ENCODE data around the gene GART. TPM values are rescaled to one million over a fixed set of nuclear protein-coding genes. Genes with fewer than 3 reads are reported as not detected.
A peak's percentile ranks its signal among the peaks of the same experiment; 100 is the strongest.
"Not testable (repeated sequence)": the region's sequence is repeated elsewhere in the genome, so short reads cannot be mapped to it uniquely, and the experiment has no call there.

Gene GART
- total and polyA plus RNA-seq, 10 of the 15 experiments (the other 5 are each of a cell fraction or from before 2014, with no cell fraction given), result 44.7 to 178 (median 106) TPM

DNA sequence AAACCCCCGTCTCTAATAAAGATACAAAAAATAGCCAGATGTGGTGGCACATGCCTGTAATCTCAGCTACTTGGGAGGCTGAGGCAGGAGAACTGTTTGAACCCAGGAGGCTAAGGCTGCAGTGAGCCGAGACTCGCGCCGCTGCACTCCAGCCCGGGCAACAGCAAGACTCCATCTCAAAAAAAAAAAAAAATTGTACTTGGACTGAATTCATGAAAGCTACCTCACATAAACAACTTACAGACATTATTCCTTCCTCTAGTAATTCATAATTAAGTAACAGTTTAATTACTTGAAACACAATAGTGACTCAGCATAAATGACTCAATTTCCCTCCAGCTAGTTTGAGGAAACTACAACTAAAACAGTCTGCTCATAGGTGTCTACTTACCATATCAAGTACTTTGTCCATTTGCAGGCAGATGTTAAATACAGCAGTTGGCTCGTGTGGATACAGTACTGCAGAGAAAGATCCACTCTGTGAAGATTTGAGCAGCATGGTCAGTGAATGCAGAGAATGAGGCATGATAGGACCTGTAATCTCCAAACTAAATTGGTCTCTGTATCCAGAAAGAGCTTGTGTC, 37.1 kb upstream of the GART start:
- POLR2A ChIA-PET, result interaction anchor here (0.6 kb wide), 1 partner anchor 36 kb away, joined by 4 read pairs; no protein-coding TSS in a partner anchor
- TF ChIP-seq BACH1 (IDR thresholded peaks at IDR 0.05; ENCODE audit: borderline replicate concordance) (peak; percentile 76), FOXK2 (IDR thresholded peaks at IDR 0.05) (no peak)
- TF ChIP-seq, protein P1, sequence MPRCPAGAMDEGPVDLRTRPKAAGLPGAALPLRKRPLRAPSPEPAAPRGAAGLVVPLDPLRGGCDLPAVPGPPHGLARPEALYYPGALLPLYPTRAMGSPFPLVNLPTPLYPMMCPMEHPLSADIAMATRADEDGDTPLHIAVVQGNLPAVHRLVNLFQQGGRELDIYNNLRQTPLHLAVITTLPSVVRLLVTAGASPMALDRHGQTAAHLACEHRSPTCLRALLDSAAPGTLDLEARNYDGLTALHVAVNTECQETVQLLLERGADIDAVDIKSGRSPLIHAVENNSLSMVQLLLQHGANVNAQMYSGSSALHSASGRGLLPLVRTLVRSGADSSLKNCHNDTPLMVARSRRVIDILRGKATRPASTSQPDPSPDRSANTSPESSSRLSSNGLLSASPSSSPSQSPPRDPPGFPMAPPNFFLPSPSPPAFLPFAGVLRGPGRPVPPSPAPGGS (IDR thresholded peaks at IDR 0.05; ENCODE audit: borderline replicate concordance, insufficient read depth, low read depth, low read length, poor library complexity, severe bottlenecking), result peak; percentile 27
- H3K27ac ChIP-seq (ENCODE audit: control insufficient read depth, insufficient read depth), result no peak overlapping the region
- no peak for DNase-seq (ENCODE audit: low read depth, low spot score)
- SMC1A ChIA-PET (ENCODE audit: uncharacterized antibody, unreplicated experiment), result interaction anchor here (0.8 to 1.1 kb wide), 2 partner anchors 27 to 28 kb away, joined by 3 read pairs; no protein-coding TSS in a partner anchor
- 72% methylated on average over 7 of the region's 7 CpGs for WGBS (ENCODE audit: insufficient coverage, insufficient replicate concordance, low lambda C conversion rate, missing lambda C conversion rate)
- H3K79me2 ChIP-seq (ENCODE audit: control insufficient read depth, insufficient read depth, low read length), result no peaks in the 10 kb centered on the region
- intact Hi-C loops (cut with micrococcal nuclease; ENCODE audit: unreplicated experiment), result no loop called here
- in situ Hi-C loops (cut with MboI), result no loop called here
- no peak for FAIRE-seq
- no peaks in the 10 kb centered on the region for H3K9me3 ChIP-seq (replicated peaks; ENCODE audit: control insufficient read depth, insufficient read depth, low read length)
- no TSS peak for BruUV-seq (replicated peaks)
- no peak overlapping the region for H2AFZ ChIP-seq (ENCODE audit: control insufficient read depth, low read depth, low read length)
- RAD21 ChIA-PET (ENCODE audit: unreplicated experiment), result interaction anchor here (1.3 kb wide), 1 partner anchor 9 kb away, joined by 3 read pairs; the partner anchor contains the start of gene DONSON
- no peak overlapping the region for H3K4me2 ChIP-seq (ENCODE audit: control insufficient read depth, insufficient read depth)
- no peaks in the 10 kb centered on the region for H4K20me1 ChIP-seq (ENCODE audit: control insufficient read depth, insufficient read depth)
- CTCF ChIA-PET, result interaction anchor here (0.7 to 0.8 kb wide), 2 partner anchors 30 to 34 kb away, joined by 3 read pairs; no protein-coding TSS in a partner anchor
- H3K27me3 ChIP-seq (replicated peaks in 1 of 2; ENCODE audit: control insufficient read depth in 2 of 2, insufficient read depth in 2 of 2, low read length in 1 of 2), result no peaks in the 10 kb centered on the region
- peak; percentile 21; the same call in 1 of the 3 replicates for ATAC-seq
- H3K36me3 ChIP-seq (ENCODE audit: control insufficient read depth in 2 of 2, insufficient read depth in 2 of 2, low read length in 1 of 2), result peaks cover 0 to 18% of the 10 kb centered on the region in 2 experiments; a peak in 1 of 4 replicates
- no peak overlapping the region for H3K4me3 ChIP-seq
- H3K9ac ChIP-seq (ENCODE audit: control insufficient read depth, insufficient read depth, low read length), result no peak overlapping the region
- H3K4me1 ChIP-seq (ENCODE audit: control insufficient read depth, insufficient read depth, low read length), result no peaks in the 10 kb centered on the region

DNA sequence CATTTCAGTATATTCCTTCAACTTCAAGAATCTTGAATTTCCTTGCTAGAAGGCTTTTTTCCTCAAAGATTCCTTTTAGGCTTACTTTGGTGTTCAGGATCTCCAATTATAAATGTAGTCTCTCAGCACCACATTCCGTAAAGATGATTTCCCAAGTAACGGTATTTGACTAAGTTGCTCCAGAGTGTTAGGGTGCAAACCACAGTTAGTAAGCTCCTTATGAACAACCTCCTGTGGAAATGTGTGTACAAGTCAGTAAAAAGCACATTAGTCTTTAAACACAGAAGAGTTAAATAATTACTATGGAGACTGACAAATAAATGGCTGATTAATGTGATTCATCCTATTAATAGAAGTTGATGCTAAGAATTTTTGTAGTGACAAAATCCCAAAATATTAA, 36.3 kb upstream of the GART start:
- TF ChIP-seq IRF3 (IDR thresholded peaks at IDR 0.05), result no peak
- TF ChIP-seq MTA3 (IDR thresholded peaks at IDR 0.05; ENCODE audit: borderline replicate concordance, low read length), result 0 out of 2 replicates have a peak, but pooled peaks have one; percentile 15
- BruUV-seq (replicated peaks), result no TSS peak
- ChIA-PET CTCF (interaction anchor here (1.2 to 1.6 kb wide), 2 partner anchors 11 to 28 kb away, joined by 3 to 4 read pairs; no protein-coding TSS in a partner anchor), SMC1A (ENCODE audit: uncharacterized antibody, unreplicated experiment) (no interaction called here), RAD21 (ENCODE audit: unreplicated experiment) (interaction anchor here (1.3 kb wide), 1 partner anchor 10 kb away, joined by 3 read pairs; the partner anchor contains the start of gene DONSON), POLR2A (interaction anchor here (0.6 kb wide), 1 partner anchor 322 kb away, joined by 3 read pairs; no protein-coding TSS in a partner anchor)
- WGBS (ENCODE audit: insufficient coverage, insufficient replicate concordance, low lambda C conversion rate, missing lambda C conversion rate), result 100% methylated on average over 2 of the region's 2 CpGs
- Histone ChIP-seq H3K4me2 (ENCODE audit: control insufficient read depth, insufficient read depth) (no peak overlapping the region), H3K36me3 (ENCODE audit: control insufficient read depth in 2 of 2, insufficient read depth in 2 of 2, low read length in 1 of 2) (peaks cover 0 to 24% of the 10 kb centered on the region in 2 experiments; a peak in 2 of 4 replicates), H3K9ac (ENCODE audit: control insufficient read depth, insufficient read depth, low read length) (no peak overlapping the region), H3K79me2 (ENCODE audit: control insufficient read depth, insufficient read depth, low read length) (no peaks in the 10 kb centered on the region), H3K27ac (ENCODE audit: control insufficient read depth, insufficient read depth) (no peak overlapping the region), H2AFZ (ENCODE audit: control insufficient read depth, low read depth, low read length) (no peak overlapping the region), H4K20me1 (ENCODE audit: control insufficient read depth, insufficient read depth) (no peaks in the 10 kb centered on the region), H3K9me3 (replicated peaks; ENCODE audit: control insufficient read depth, insufficient read depth, low read length) (no peaks in the 10 kb centered on the region), H3K4me3 (no peak overlapping the region), H3K27me3 (replicated peaks in 1 of 2; ENCODE audit: control insufficient read depth in 2 of 2, insufficient read depth in 2 of 2, low read length in 1 of 2) (no peaks in the 10 kb centered on the region), H3K4me1 (ENCODE audit: control insufficient read depth, insufficient read depth, low read length) (no peaks in the 10 kb centered on the region)
- DNase-seq (ENCODE audit: low read depth, low spot score) (no peak), FAIRE-seq (no peak), ATAC-seq (no peak)
- in situ Hi-C loops (cut with MboI) (no loop called here), intact Hi-C loops (cut with micrococcal nuclease; ENCODE audit: unreplicated experiment) (no loop called here)

DNA sequence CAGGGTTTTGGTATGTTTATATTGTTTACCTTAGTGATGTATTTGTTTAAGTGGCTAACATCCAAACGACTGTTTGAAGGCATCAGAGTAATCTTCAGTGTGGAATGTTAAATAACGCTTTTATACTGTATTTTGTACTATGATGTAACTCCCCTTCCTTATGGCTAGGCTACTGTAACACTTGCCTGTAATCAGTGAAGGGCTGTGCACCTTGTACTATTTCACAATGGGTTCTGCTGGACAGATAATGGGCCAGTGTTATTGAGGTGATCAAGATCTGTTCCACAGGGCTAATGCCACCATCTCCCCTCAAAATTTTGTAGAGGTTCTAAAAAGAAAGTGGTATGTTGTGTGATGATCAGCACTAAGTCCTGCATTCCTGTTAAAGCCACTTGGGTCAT, 34.8 kb upstream of the GART start:
- peak; percentile 41 for FAIRE-seq
- SMC1A ChIA-PET (ENCODE audit: uncharacterized antibody, unreplicated experiment); H3K27ac ChIP-seq (ENCODE audit: control insufficient read depth, insufficient read depth); H3K9me3 ChIP-seq (replicated peaks; ENCODE audit: control insufficient read depth, insufficient read depth, low read length); H3K27me3 ChIP-seq (replicated peaks in 1 of 2; ENCODE audit: control insufficient read depth in 2 of 2, insufficient read depth in 2 of 2, low read length in 1 of 2); H3K4me2 ChIP-seq (ENCODE audit: control insufficient read depth, insufficient read depth); H3K9ac ChIP-seq (ENCODE audit: control insufficient read depth, insufficient read depth, low read length); RAD21 ChIA-PET (ENCODE audit: unreplicated experiment); H3K4me1 ChIP-seq (ENCODE audit: control insufficient read depth, insufficient read depth, low read length); H2AFZ ChIP-seq (ENCODE audit: control insufficient read depth, low read depth, low read length); DNase-seq (ENCODE audit: low read depth, low spot score); in situ Hi-C loops (cut with MboI); BruUV-seq (replicated peaks); H3K79me2 ChIP-seq (ENCODE audit: control insufficient read depth, insufficient read depth, low read length); H4K20me1 ChIP-seq (ENCODE audit: control insufficient read depth, insufficient read depth); intact Hi-C loops (cut with micrococcal nuclease; ENCODE audit: unreplicated experiment); H3K4me3 ChIP-seq: not testable (repeated sequence)
- peaks cover 0 to 24% of the 10 kb centered on the region in 2 experiments; a peak in 3 of 4 replicates for H3K36me3 ChIP-seq (ENCODE audit: control insufficient read depth in 2 of 2, insufficient read depth in 2 of 2, low read length in 1 of 2)
- ChIA-PET POLR2A (interaction anchor here (1.2 kb wide), 1 partner anchor 9 kb away, joined by 3 read pairs; no protein-coding TSS in a partner anchor), CTCF (interaction anchor here (1.6 kb wide), 1 partner anchor 29 kb away, joined by 4 read pairs; no protein-coding TSS in a partner anchor)
- WGBS (ENCODE audit: insufficient coverage, insufficient replicate concordance, low lambda C conversion rate, missing lambda C conversion rate), result 100% methylated on average over 2 of the region's 2 CpGs
- ATAC-seq, result peak; percentile 22; the same call in 1 of the 3 replicates

Measured in GM12878 (cell line).